Skeletal muscle tissue (tissue), 4 donors: ENCODE results near the gene GPR176. TPM values are rescaled to one million over a fixed set of nuclear protein-coding genes. Genes with fewer than 3 reads are reported as not detected.

ENCODE experiments used
- H3K27ac ChIP-seq: one replicate; pipeline ENCODE4 v1.7.0; 2013; ENCODE audit warnings: mild to moderate bottlenecking, low read depth, low read length, inconsistent platforms
- H3K27me3 ChIP-seq, 3 donors: one replicate each; pipeline ENCODE4 v1.7.0; 2013; ENCODE audit warnings: low read length in 3 of 3; ENCODE audit not compliant: control insufficient read depth in 3 of 3, insufficient read depth in 3 of 3
- H3K36me3 ChIP-seq, 3 donors: one replicate each; pipeline ENCODE4 v1.7.0; 2013; ENCODE audit warnings: low read length in 3 of 3; ENCODE audit not compliant: control insufficient read depth in 3 of 3, insufficient read depth in 3 of 3
- H3K4me1 ChIP-seq, 3 donors: one replicate each; pipeline ENCODE4 v1.7.0; 2013; ENCODE audit warnings: low read length in 3 of 3, mild to moderate bottlenecking in 3 of 3; ENCODE audit not compliant: control insufficient read depth in 3 of 3, insufficient read depth in 3 of 3
- H3K4me3 ChIP-seq, 3 donors: one replicate each; pipeline ENCODE4 v1.7.0; 2013; ENCODE audit warnings: low read length in 3 of 3
- H3K9ac ChIP-seq, 3 donors: one replicate each; pipeline ENCODE4 v1.7.0; 2013; ENCODE audit warnings: low read length in 3 of 3, mild to moderate bottlenecking in 3 of 3, moderate library complexity in 2 of 3, low read depth in 1 of 3
- H3K9me3 ChIP-seq, 3 donors: one replicate each; pipeline ENCODE4 v1.7.0; 2013; ENCODE audit warnings: low read length in 3 of 3; ENCODE audit not compliant: control insufficient read depth in 3 of 3
- total RNA-seq: library from RNA; depleted of rRNA; stranded (reverse); fragments of >200 nt; gene quantifications from one replicate; pipeline ENCODE4 v1.2.3, GENCODE V29; 2014
- donor health status: Osteomylitis.

Gene GPR176
- total RNA-seq, 1 donor from 2014 or later = 6.3 TPM

- H3K36me3 ChIP-seq = peaks cover 23 to 52% (median 48%) of the 10 kb centered on the region in 3 donors
- no peaks in the 10 kb centered on the region for H3K4me1 ChIP-seq
- no peak overlapping the region for H3K9ac ChIP-seq
- H3K9me3 ChIP-seq = no peaks in the 10 kb centered on the region
- H3K27me3 ChIP-seq = no peaks in the 10 kb centered on the region
- no peak overlapping the region for H3K4me3 ChIP-seq
- H3K27ac ChIP-seq = no peak overlapping the region
Measured at GRCh38 chr15:39951561-39951960, 31.5 kb upstream of the GPR176 start.

- Histone ChIP-seq H3K4me3 (no peak overlapping the region), H3K9ac (no peak overlapping the region), H3K36me3 (peaks cover 26 to 54% (median 50%) of the 10 kb centered on the region in 3 donors), H3K9me3 (no peaks in the 10 kb centered on the region), H3K4me1 (no peaks in the 10 kb centered on the region), H3K27me3 (no peaks in the 10 kb centered on the region), H3K27ac (no peak overlapping the region)
Measured at GRCh38 chr15:39948817-39949216, 28.8 kb upstream of the GPR176 start.

- no peak overlapping the region for H3K4me3 ChIP-seq
- no peaks in the 10 kb centered on the region for H3K27me3 ChIP-seq
- H3K9ac ChIP-seq = no peak overlapping the region
- peaks cover 25 to 57% (median 49%) of the 10 kb centered on the region in 3 donors for H3K36me3 ChIP-seq
- no peaks in the 10 kb centered on the region for H3K4me1 ChIP-seq
- H3K27ac ChIP-seq = no peak overlapping the region
- no peaks in the 10 kb centered on the region for H3K9me3 ChIP-seq
Measured at GRCh38 chr15:39947401-39948197, 27.5 kb upstream of the GPR176 start.

- Histone ChIP-seq H3K4me3 (no peak overlapping the region), H3K27me3 (no peaks in the 10 kb centered on the region), H3K27ac (no peak overlapping the region), H3K9me3 (no peaks in the 10 kb centered on the region), H3K9ac (no peak overlapping the region), H3K36me3 (peaks cover 26 to 63% (median 48%) of the 10 kb centered on the region in 3 donors), H3K4me1 (no peaks in the 10 kb centered on the region)
Measured at GRCh38 chr15:39946862-39947261, 26.8 kb upstream of the GPR176 start.

- peaks cover 28 to 63% (median 49%) of the 10 kb centered on the region in 3 donors for H3K36me3 ChIP-seq
- H3K4me1 ChIP-seq = no peaks in the 10 kb centered on the region
- H3K9me3 ChIP-seq = no peaks in the 10 kb centered on the region
- no peak overlapping the region for H3K27ac ChIP-seq
- H3K27me3 ChIP-seq = no peaks in the 10 kb centered on the region
- H3K4me3 ChIP-seq = no peak overlapping the region
- H3K9ac ChIP-seq = no peak overlapping the region
Measured at GRCh38 chr15:39944726-39945125, 24.7 kb upstream of the GPR176 start.

GRCh38 chr15:39942753-39943150 is 22.7 kb upstream of the GPR176 start:
- H3K9ac ChIP-seq = no peak overlapping the region

GRCh38 chr15:39942101-39942752 is 22.2 kb upstream of the GPR176 start:
- peaks cover 25 to 56% (median 48%) of the 10 kb centered on the region in 3 donors for H3K36me3 ChIP-seq
- H3K27ac ChIP-seq = no peak overlapping the region
- no peaks in the 10 kb centered on the region for H3K4me1 ChIP-seq

More at GRCh38 chr15:39942753-39943150, 22.7 kb upstream of the GPR176 start:
- Histone ChIP-seq H3K9me3 (no peaks in the 10 kb centered on the region), H3K4me3 (no peak overlapping the region), H3K36me3 (peaks cover 25 to 61% (median 48%) of the 10 kb centered on the region in 3 donors), H3K4me1 (no peaks in the 10 kb centered on the region), H3K27me3 (no peaks in the 10 kb centered on the region), H3K27ac (no peak overlapping the region)

GRCh38 chr15:39939487-39940452 is 19.7 kb upstream of the GPR176 start:
- no peaks in the 10 kb centered on the region for H3K9me3 ChIP-seq
- peaks cover 0 to 15% (median 6%) of the 10 kb centered on the region in 3 donors for H3K4me1 ChIP-seq
- no peaks in the 10 kb centered on the region for H3K27me3 ChIP-seq
- no peak overlapping the region for H3K4me3 ChIP-seq
- no peak overlapping the region for H3K9ac ChIP-seq
- no peak overlapping the region for H3K27ac ChIP-seq
- H3K36me3 ChIP-seq = peaks cover 14 to 40% (median 32%) of the 10 kb centered on the region in 3 donors

More at GRCh38 chr15:39942101-39942752, 22.2 kb upstream of the GPR176 start:
- H3K9me3 ChIP-seq = no peaks in the 10 kb centered on the region
- H3K9ac ChIP-seq = no peak overlapping the region
- no peaks in the 10 kb centered on the region for H3K27me3 ChIP-seq
- H3K4me3 ChIP-seq = no peak overlapping the region

GRCh38 chr15:39937696-39938095 is 17.6 kb upstream of the GPR176 start:
- Histone ChIP-seq H3K9ac (no peak overlapping the region), H3K27me3 (no peaks in the 10 kb centered on the region), H3K4me3 (no peak overlapping the region), H3K27ac (no peak overlapping the region), H3K9me3 (no peaks in the 10 kb centered on the region), H3K36me3 (peaks cover 10 to 23% (median 20%) of the 10 kb centered on the region in 3 donors), H3K4me1 (peaks cover 3 to 16% (median 11%) of the 10 kb centered on the region in 3 donors)
